Pulmonary artery endothelial cell (primary cell): ENCODE measurements around the gene ANGPTL2. TPM values are rescaled to one million over a fixed set of nuclear protein-coding genes. Genes with fewer than 3 reads are reported as not detected.
A peak's percentile ranks its signal among the peaks of the same experiment; 100 is the strongest.
"Not testable (repeated sequence)": the region's sequence is repeated elsewhere in the genome, so short reads cannot be mapped to it uniquely, and the experiment has no call there.

ENCODE experiments used
- DNase-seq: peaks from one replicate; pipeline ENCODE4 v3.0.0-alpha.2; 2011; ENCODE audit warnings: low read depth, low spot score
- total RNA-seq: library from RNA; depleted of rRNA; stranded (reverse); fragments of >200 nt; gene quantifications from 2 replicates; pipeline ENCODE4 v1.2.3, GENCODE V29; 2014

ANGPTL2 gene, protein sequence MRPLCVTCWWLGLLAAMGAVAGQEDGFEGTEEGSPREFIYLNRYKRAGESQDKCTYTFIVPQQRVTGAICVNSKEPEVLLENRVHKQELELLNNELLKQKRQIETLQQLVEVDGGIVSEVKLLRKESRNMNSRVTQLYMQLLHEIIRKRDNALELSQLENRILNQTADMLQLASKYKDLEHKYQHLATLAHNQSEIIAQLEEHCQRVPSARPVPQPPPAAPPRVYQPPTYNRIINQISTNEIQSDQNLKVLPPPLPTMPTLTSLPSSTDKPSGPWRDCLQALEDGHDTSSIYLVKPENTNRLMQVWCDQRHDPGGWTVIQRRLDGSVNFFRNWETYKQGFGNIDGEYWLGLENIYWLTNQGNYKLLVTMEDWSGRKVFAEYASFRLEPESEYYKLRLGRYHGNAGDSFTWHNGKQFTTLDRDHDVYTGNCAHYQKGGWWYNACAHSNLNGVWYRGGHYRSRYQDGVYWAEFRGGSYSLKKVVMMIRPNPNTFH
- 15.5 and 17.8 TPM in 2 replicates for total RNA-seq

GRCh38 chr9:127122176-127123063 lies at the start of gene ANGPTL2:
Gene ANGPTL2 (minus strand): TSS chr9:127122635. CDS start chr9:127108731, 13,904 bp downstream.
- DNase-seq = peak; percentile 75

GRCh38 chr9:127171348-127171747 lies 48.9 kb upstream of the ANGPTL2 start:
- DNase-seq = not testable (repeated sequence)

- no peak for DNase-seq
Observed at GRCh38 chr9:127170652-127171051, 48.2 kb upstream of the ANGPTL2 start.

GRCh38 chr9:127170103-127170502 lies 47.7 kb upstream of the ANGPTL2 start:
- DNase-seq = no peak

GRCh38 chr9:127169575-127169883 lies 47.1 kb upstream of the ANGPTL2 start:
- no peak for DNase-seq

DNA sequence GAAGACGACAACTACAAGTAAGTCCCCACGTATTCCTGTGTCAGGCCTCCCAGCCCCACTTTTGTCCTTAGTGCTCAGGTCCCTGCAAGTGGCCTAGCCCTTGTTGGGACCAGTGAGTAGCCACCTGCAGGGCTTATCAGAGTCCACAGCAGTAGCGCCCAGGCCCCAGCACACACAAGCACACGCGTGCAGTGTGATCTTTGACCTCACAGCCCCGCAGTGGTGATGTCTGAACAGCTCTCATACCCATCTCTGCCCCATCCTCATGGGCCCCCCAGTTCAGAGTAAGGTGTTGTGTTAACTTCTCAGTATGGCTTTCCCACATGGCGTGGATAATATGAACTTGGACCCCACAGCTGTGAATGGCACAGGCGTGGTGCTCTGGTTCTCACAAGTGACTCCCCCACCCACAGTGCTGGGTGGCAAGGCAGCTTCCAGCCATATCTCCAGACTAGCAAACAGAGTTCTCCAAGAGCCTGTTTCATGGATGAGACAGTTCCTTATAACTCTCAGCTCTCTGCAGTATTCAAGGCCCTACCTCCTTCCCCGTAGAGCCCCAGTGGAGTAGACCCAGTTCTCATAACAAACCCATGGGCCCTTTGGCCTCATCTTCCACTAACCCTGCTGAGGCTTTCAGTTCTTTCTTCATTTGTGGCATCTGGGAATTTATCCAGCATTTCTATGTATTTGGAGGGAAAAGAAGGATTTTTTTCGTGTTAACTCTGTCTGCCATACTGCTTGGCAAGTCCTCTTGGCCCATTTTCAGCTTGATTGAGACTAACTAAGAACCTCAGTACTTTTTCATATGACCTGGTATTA lies 46.5 kb upstream of the ANGPTL2 start:
- DNase-seq = no peak

- DNase-seq = no peak
Observed at GRCh38 chr9:127167560-127168326, 45.3 kb upstream of the ANGPTL2 start.

- DNase-seq = no peak
Observed at GRCh38 chr9:127166651-127167524, 44.5 kb upstream of the ANGPTL2 start.

DNA sequence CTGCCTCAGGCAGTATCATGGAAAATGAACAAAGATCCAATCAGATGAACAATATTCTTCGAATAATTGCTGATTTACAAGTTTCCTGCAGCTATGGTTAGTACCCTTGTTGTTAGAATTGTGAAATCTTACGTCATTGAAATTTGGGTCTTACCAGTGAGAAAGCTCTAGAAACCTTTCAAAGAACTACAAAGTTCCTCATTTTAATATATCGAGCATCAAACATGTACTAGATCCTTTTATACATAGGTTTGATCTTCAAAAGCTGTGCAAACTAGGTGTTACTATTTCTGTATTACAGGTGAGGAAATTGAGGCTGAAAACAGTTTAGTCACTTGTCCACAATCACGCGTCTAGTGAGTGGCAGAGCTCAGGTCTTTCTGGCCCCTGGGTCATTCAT lies 43.7 kb upstream of the ANGPTL2 start:
- no peak for DNase-seq

DNA sequence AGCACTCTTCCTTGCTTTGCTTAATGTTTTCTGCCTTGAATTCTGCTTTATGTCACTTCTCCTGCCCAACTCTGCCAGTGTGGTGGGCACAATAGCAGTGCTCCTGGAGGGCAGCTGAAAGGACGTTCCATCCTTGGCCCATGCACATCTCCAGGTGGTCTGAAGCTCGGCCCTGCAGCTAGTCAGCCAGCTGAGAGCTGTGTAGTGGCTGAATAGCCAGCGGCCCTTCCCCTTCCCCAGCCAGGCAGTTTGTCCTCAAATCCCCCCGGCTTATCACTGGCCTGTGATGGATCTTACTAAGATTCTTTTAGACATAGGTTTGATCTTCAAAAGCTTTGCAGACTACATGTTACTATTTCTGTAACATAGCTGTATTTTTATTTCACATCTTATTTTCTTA lies 42.7 kb upstream of the ANGPTL2 start:
- no peak for DNase-seq

GRCh38 chr9:127163409-127163808 lies 41.0 kb upstream of the ANGPTL2 start:
- DNase-seq = peak; percentile 90

DNA sequence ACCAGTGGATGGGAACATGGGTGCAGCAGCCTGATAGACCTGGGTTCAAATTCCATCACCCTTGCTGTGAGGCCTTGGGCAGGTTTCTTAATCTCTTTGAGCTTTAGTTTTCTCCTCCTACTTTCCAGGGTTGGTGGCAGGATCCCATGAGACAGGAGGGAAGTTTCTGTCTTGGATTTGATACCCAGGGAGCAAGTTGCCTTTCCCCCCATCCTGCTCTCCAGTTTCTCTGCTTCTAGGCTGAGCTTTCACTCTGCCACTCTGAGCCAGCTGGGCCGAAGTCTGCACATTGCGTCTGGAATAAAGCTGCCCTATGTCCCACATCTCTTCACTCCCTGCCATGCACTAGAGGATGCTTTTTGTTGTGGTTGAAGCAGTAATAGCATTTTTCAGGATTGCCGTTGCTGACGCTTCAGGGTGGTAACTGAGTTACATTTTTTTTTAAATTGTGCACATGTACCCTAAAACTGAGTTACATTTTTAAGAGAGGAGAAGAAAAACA lies 40.5 kb upstream of the ANGPTL2 start:
- no peak for DNase-seq

DNA sequence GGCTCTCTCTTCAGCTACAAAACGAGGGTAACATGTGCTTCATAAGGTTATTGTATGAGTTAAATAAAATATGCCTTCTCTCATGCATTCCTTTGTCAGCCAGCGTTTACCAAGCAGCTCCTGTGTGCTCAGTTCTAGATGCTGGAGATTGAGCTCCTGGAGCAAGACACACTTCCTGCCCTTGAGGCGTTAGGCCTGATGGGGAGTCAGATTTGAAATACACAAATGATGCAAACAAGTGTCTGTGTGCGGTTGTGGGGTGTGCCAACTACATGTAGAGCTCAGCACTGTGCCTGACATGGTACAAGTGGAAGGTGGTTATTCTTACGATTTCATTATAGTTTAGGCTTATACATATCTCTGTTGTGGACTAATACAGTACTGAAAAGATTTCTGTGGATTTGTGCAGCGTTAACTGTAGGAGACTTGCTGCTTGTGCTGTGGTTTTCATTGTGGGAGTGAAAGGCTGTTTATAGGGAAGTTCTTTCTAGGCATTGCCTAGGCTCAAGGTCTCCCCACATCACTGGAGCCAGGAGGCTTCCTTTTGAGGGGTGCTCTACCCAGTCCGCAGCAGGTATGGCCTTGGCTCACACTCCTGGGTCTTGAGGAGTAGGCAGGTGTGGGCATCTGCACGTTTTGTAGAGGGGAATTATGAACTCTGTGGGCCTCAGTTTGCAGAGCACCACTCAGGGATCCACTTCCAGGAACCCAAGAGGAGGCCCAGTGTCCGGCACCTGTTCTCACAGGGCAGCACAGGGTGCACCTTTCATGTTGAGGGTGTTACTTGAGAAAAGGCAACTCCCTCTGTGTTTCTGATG lies 39.8 kb upstream of the ANGPTL2 start:
- DNase-seq = no peak

DNA sequence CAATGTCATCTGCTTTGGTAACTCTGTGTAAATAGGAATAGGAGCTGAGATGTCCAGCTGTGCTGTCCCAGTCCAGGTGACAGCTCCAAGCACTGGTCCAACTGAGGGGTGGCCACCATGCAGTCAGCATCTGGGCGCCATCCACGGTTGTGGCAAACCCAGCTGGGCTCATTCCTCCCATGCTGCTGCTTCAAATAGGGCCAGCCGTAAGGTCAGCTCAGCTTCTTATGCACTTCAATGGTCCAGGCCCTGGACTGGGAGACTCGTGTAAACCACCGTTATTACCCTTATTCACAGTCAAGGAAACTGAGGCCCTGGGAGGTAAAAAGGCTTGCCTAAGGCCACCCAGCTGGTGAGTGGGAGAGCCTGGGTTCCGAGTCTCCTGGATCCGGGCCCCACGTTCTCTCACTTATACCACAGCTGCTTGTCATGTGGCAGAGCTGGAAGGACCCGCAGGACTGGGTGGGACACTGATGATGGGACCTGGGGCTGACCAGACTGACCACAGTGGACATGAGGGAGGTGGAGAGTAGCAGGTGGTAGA lies 38.7 kb upstream of the ANGPTL2 start:
- no peak for DNase-seq

- DNase-seq = no peak
Observed at GRCh38 chr9:127159949-127160610, 37.6 kb upstream of the ANGPTL2 start.

- no peak for DNase-seq
Observed at GRCh38 chr9:127159325-127159801, 36.9 kb upstream of the ANGPTL2 start.

DNA sequence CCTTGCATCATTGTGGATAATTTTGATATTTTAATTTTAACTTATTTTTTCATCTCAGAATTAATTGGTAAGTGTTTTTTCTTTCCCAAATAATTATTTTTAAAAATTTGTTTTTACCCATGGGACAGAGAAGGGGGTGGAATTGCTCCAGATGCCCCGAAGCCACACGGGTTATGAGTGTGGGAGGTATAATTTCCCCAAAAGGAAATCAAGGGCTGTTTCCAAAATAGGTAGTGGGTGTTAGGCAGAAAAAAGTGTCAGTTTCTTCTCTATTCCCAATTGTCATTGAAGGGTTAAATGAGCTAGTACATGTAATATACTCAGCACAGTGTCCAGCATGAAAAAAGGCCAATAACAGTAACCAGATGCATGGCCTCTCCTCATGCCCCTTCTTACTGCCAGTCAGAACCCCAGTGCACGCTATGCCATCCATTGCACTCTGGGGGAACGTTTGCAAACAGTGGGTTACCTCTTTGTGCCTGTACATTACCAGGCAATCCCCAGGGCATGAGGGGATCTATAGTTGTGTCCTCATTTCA lies 36.4 kb upstream of the ANGPTL2 start:
- no peak for DNase-seq
